RWPE2 (cell line): ENCODE results near the gene PTPN20.

Experiments
- ATAC-seq: fragments of 200-7000 bp; cut with Tn5 transposase; 3 replicates; pipeline ENCODE4 v1.9.1; 2021; ENCODE audit warnings: low read depth
- DNase-seq: peaks from one replicate; pipeline ENCODE4 v3.0.0-alpha.2; 2020; ENCODE audit warnings: low spot score
- H3K27ac ChIP-seq: fragments of 450-650 bp; 2 replicates; pipeline ENCODE4 v1.5.1; 2017; ENCODE audit warnings: mild to moderate bottlenecking; ENCODE audit not compliant: poor library complexity, severe bottlenecking
- H3K27me3 ChIP-seq: fragments of 250-450 bp; sonication (Bioruptor Pico); 2 replicates; pipeline ENCODE4 v1.5.1; 2021; ENCODE audit warnings: mild to moderate bottlenecking, moderate library complexity; ENCODE audit not compliant: insufficient read depth, poor library complexity, severe bottlenecking
- H3K36me3 ChIP-seq: fragments of 250-450 bp; sonication (Bioruptor Pico); 2 replicates; pipeline ENCODE4 v1.5.1; 2020; ENCODE audit warnings: low read depth, mild to moderate bottlenecking, moderate library complexity
- H3K4me1 ChIP-seq: fragments of 250-450 bp; sonication (Bioruptor Pico); 2 replicates; pipeline ENCODE4 v1.5.1; 2021; ENCODE audit warnings: mild to moderate bottlenecking, moderate library complexity; ENCODE audit not compliant: insufficient read depth, poor library complexity, severe bottlenecking
- H3K4me3 ChIP-seq: fragments of 250-450 bp; sonication (Bioruptor Pico); 2 replicates; pipeline ENCODE4 v1.5.1; 2021; ENCODE audit warnings: mild to moderate bottlenecking, moderate library complexity; ENCODE audit not compliant: severe bottlenecking
- H3K9me3 ChIP-seq: fragments of 250-450 bp; sonication (Bioruptor Pico); 2 replicates; pipeline ENCODE4 v1.5.1; 2021; ENCODE audit warnings: mild to moderate bottlenecking, moderate library complexity; ENCODE audit not compliant: severe bottlenecking
- CTCF ChIP-seq: fragments of 450-650 bp; IDR thresholded peaks from one replicate; pipeline ENCODE4 v1.5.1; 2017; ENCODE audit warnings: mild to moderate bottlenecking, moderate library complexity; ENCODE audit not compliant: poor library complexity, severe bottlenecking

Gene PTPN20

GRCh38 chr10:46998595-46998994, 87.4 kb downstream of the PTPN20 start:
- DNase-seq (no peak), ATAC-seq (no peak)
- H3K27ac ChIP-seq, result no peak overlapping the region
- no peaks in the 10 kb centered on the region for H3K9me3 ChIP-seq
- no peaks in the 10 kb centered on the region for H3K36me3 ChIP-seq
- no peaks in the 10 kb centered on the region for H3K4me1 ChIP-seq
- no peak overlapping the region for H3K4me3 ChIP-seq
- TF ChIP-seq CTCF, result no peak
- peaks cover 8% of the 10 kb centered on the region for H3K27me3 ChIP-seq

GRCh38 chr10:46999217-46999616, 88.0 kb downstream of the PTPN20 start:
- Histone ChIP-seq H3K4me1 (no peaks in the 10 kb centered on the region), H3K27me3 (peaks cover 8% of the 10 kb centered on the region), H3K27ac (no peak overlapping the region), H3K9me3 (no peaks in the 10 kb centered on the region), H3K4me3 (no peak overlapping the region), H3K36me3 (no peaks in the 10 kb centered on the region)
- no peak for TF ChIP-seq CTCF
- DNase-seq (no peak), ATAC-seq (no peak)

- Histone ChIP-seq H3K27me3 (no peaks in the 10 kb centered on the region), H3K4me1 (no peaks in the 10 kb centered on the region), H3K27ac (no peak overlapping the region), H3K9me3 (no peaks in the 10 kb centered on the region), H3K4me3 (no peak overlapping the region), H3K36me3 (no peaks in the 10 kb centered on the region)
- ATAC-seq (no peak), DNase-seq (no peak)
- no peak for TF ChIP-seq CTCF
Observed at GRCh38 chr10:47008769-47009168, 97.5 kb downstream of the PTPN20 start.

- Histone ChIP-seq H3K27ac (no peak overlapping the region), H3K9me3 (no peaks in the 10 kb centered on the region), H3K36me3 (no peaks in the 10 kb centered on the region), H3K4me3 (no peak overlapping the region), H3K27me3 (no peaks in the 10 kb centered on the region), H3K4me1 (no peaks in the 10 kb centered on the region)
- TF ChIP-seq CTCF, result no peak
- ATAC-seq (no peak), DNase-seq (no peak)
Observed at GRCh38 chr10:47009215-47009838, 98.1 kb downstream of the PTPN20 start.

GRCh38 chr10:47010036-47010435, 98.8 kb downstream of the PTPN20 start:
- no peak for ATAC-seq

More at GRCh38 chr10:47010036-47010435, 98.8 kb downstream of the PTPN20 start:
- no peak overlapping the region for H3K4me3 ChIP-seq
- no peaks in the 10 kb centered on the region for H3K27me3 ChIP-seq
- H3K27ac ChIP-seq, result no peak overlapping the region
- TF ChIP-seq CTCF, result no peak
- H3K9me3 ChIP-seq, result no peaks in the 10 kb centered on the region
- no peak for DNase-seq
- no peaks in the 10 kb centered on the region for H3K4me1 ChIP-seq
- H3K36me3 ChIP-seq, result no peaks in the 10 kb centered on the region
